Esophagus muscularis mucosa (tissue), 4 donors: ENCODE results near the gene GOLIM4.

ENCODE experiments used
- EP300 ChIP-seq: sonication (generic); formaldehyde crosslinking; IDR thresholded peaks from one replicate; pipeline ENCODE4 v1.6.1; 2017; ENCODE audit warnings: antibody characterized with exemption
- POLR2A ChIP-seq: fragments of 450-650 bp; IDR thresholded peaks from one replicate; pipeline ENCODE4 v1.6.1; 2017; ENCODE audit warnings: antibody characterized with exemption, moderate library complexity, mild to moderate bottlenecking, low read depth
- POLR2AphosphoS5 ChIP-seq, 2 donors: sonication (generic); formaldehyde crosslinking; IDR thresholded peaks; one replicate each; pipeline ENCODE4 v1.6.1; 2017; ENCODE audit warnings: antibody characterized with exemption in 2 of 2
- TF ChIP-seq, protein P1 (sequence below), 3 experiments: fragments of 200-600 bp in 2 of 3; fragments of 450-650 bp in 1 of 3; sonication (generic) in 2 of 3; IDR thresholded peaks; one replicate each; pipeline ENCODE4 v1.5.1; 2017 to 2019; ENCODE audit warnings: antibody characterized with exemption in 3 of 3, mild to moderate bottlenecking in 2 of 3, moderate library complexity in 1 of 3

DNA sequence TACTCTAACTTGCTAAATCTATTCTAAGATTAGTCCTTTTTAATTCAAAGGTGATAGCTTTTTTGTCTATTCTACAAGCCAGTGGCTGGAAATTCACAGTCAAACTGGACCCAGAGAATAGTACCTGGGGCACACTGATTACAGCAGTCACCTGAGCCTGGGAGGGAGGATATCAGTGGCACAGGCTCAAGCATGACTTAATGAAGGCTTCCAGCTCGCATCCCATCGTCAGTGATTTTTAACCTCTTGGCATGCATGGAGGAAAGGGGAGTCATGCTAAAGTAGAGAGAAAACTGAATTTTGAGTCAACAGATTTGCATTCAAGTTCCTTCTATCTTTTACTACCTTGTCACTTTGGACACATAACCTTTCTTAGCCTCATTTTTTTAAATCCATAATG is 24.8 kb downstream of the GOLIM4 start:
- TF ChIP-seq, protein P1, sequence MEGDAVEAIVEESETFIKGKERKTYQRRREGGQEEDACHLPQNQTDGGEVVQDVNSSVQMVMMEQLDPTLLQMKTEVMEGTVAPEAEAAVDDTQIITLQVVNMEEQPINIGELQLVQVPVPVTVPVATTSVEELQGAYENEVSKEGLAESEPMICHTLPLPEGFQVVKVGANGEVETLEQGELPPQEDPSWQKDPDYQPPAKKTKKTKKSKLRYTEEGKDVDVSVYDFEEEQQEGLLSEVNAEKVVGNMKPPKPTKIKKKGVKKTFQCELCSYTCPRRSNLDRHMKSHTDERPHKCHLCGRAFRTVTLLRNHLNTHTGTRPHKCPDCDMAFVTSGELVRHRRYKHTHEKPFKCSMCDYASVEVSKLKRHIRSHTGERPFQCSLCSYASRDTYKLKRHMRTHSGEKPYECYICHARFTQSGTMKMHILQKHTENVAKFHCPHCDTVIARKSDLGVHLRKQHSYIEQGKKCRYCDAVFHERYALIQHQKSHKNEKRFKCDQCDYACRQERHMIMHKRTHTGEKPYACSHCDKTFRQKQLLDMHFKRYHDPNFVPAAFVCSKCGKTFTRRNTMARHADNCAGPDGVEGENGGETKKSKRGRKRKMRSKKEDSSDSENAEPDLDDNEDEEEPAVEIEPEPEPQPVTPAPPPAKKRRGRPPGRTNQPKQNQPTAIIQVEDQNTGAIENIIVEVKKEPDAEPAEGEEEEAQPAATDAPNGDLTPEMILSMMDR (IDR thresholded peaks at IDR 0.05): no peak
- TF ChIP-seq EP300 (no peak), POLR2AphosphoS5 (IDR thresholded peaks at IDR 0.05) (no peak), POLR2A (no peak)
